KMS-11 (cell line): ENCODE results near the gene ICAM4.

Experiments
- H2AFZ ChIP-seq: fragments of 200-600 bp; sonication (generic); 2 replicates; pipeline ENCODE4 v1.6.1; 2016; ENCODE audit warnings: antibody characterized with exemption, mixed run types, low read depth
- H3K27ac ChIP-seq: fragments of 200-600 bp; sonication (generic); 2 replicates; pipeline ENCODE4 v1.6.1; 2016; ENCODE audit warnings: mild to moderate bottlenecking, mixed run types
- H3K27me3 ChIP-seq: fragments of 200-600 bp; sonication (generic); 2 replicates; pipeline ENCODE4 v1.6.1; 2017; ENCODE audit warnings: mild to moderate bottlenecking, low read depth, mixed run types, moderate library complexity; ENCODE audit not compliant: insufficient read depth
- H3K36me3 ChIP-seq: fragments of 200-600 bp; sonication (generic); 2 replicates; pipeline ENCODE4 v1.6.1; 2017; ENCODE audit warnings: mild to moderate bottlenecking, mixed run types; ENCODE audit not compliant: insufficient read depth
- H3K4me1 ChIP-seq: fragments of 200-600 bp; sonication (generic); 2 replicates; pipeline ENCODE4 v1.6.1; 2016; ENCODE audit warnings: mild to moderate bottlenecking, low read depth, mixed run types; ENCODE audit not compliant: poor library complexity, severe bottlenecking
- H3K4me2 ChIP-seq: fragments of 200-600 bp; sonication (generic); 2 replicates; pipeline ENCODE4 v1.7.0; 2016; ENCODE audit warnings: mild to moderate bottlenecking, mixed run types
- H3K4me3 ChIP-seq: fragments of 200-600 bp; sonication (generic); IDR thresholded peaks from 2 replicates; pipeline ENCODE4 v1.6.1; 2017; ENCODE audit warnings: low read depth, low read length, mixed read lengths; ENCODE audit not compliant: insufficient read depth
- H3K79me2 ChIP-seq: fragments of 200-600 bp; sonication (generic); 2 replicates; pipeline ENCODE4 v1.6.1; 2016; ENCODE audit warnings: low read depth, mixed run types; ENCODE audit not compliant: insufficient read depth
- H3K9ac ChIP-seq: fragments of 200-600 bp; sonication (generic); 2 replicates; pipeline ENCODE4 v1.6.1; 2016; ENCODE audit warnings: mild to moderate bottlenecking, mixed run types
- H4K20me1 ChIP-seq: fragments of 200-600 bp; sonication (generic); 2 replicates; pipeline ENCODE4 v1.6.1; 2016; ENCODE audit warnings: mild to moderate bottlenecking, mixed run types; ENCODE audit not compliant: insufficient read depth
- CTCF ChIP-seq: fragments of 200-600 bp; sonication (generic); conservative IDR thresholded peaks from 2 replicates; pipeline ENCODE4 v1.6.1; 2017; ENCODE audit warnings: low read depth, mild to moderate bottlenecking, antibody characterized with exemption, low read length, moderate library complexity, mixed read lengths

ICAM4 gene

GRCh38 chr19:10256970-10257615 lies 29.7 kb upstream of the ICAM4 start:
- Histone ChIP-seq H3K27me3 (no peaks in the 10 kb centered on the region), H4K20me1 (no peaks in the 10 kb centered on the region), H3K36me3 (no peaks in the 10 kb centered on the region; the same call in 1 of the 2 replicates), H3K4me3 (no peak overlapping the region), H3K79me2 (peaks cover 26% of the 10 kb centered on the region; the same call in 1 of the 2 replicates), H3K4me1 (peaks cover 21% of the 10 kb centered on the region), H3K4me2 (no peak overlapping the region), H3K27ac (no peak overlapping the region), H2AFZ (no peak overlapping the region), H3K9ac (no peak overlapping the region)
- TF ChIP-seq CTCF: no peak

GRCh38 chr19:10258080-10258710 lies 28.6 kb upstream of the ICAM4 start:
- no peak overlapping the region for H2AFZ ChIP-seq
- no peaks in the 10 kb centered on the region; the same call in 1 of the 2 replicates for H3K36me3 ChIP-seq
- TF ChIP-seq CTCF: no peak
- H4K20me1 ChIP-seq: no peaks in the 10 kb centered on the region
- H3K4me3 ChIP-seq: no peak overlapping the region
- H3K79me2 ChIP-seq: peaks cover 15% of the 10 kb centered on the region; the same call in 1 of the 2 replicates
- no peak overlapping the region for H3K27ac ChIP-seq
- H3K27me3 ChIP-seq: no peaks in the 10 kb centered on the region
- peaks cover 16% of the 10 kb centered on the region for H3K4me1 ChIP-seq
- H3K9ac ChIP-seq: no peak overlapping the region
- no peak overlapping the region for H3K4me2 ChIP-seq

- Histone ChIP-seq H2AFZ (no peak overlapping the region), H3K27ac (no peak overlapping the region), H3K4me2 (no peak overlapping the region), H3K79me2 (peaks cover 5% of the 10 kb centered on the region; the same call in 1 of the 2 replicates), H3K4me1 (peaks cover 11% of the 10 kb centered on the region), H4K20me1 (no peaks in the 10 kb centered on the region), H3K4me3 (no peak overlapping the region), H3K9ac (no peak overlapping the region), H3K36me3 (no peaks in the 10 kb centered on the region; the same call in 1 of the 2 replicates), H3K27me3 (no peaks in the 10 kb centered on the region)
- TF ChIP-seq CTCF: peak; percentile 66
These were observed 27.4 kb upstream of the ICAM4 start for GRCh38 chr19:10259162-10259905.

- no peak overlapping the region for H2AFZ ChIP-seq
- H3K4me1 ChIP-seq: peaks cover 11% of the 10 kb centered on the region
- no peak overlapping the region for H3K27ac ChIP-seq
- no peak overlapping the region for H3K4me2 ChIP-seq
- no peaks in the 10 kb centered on the region for H3K27me3 ChIP-seq
- H3K9ac ChIP-seq: no peak overlapping the region
- no peaks in the 10 kb centered on the region for H3K79me2 ChIP-seq
- no peaks in the 10 kb centered on the region for H4K20me1 ChIP-seq
- no peak for TF ChIP-seq CTCF
- no peak overlapping the region for H3K4me3 ChIP-seq
- H3K36me3 ChIP-seq: no peaks in the 10 kb centered on the region; the same call in 1 of the 2 replicates
These were observed 26.6 kb upstream of the ICAM4 start for GRCh38 chr19:10260141-10260584.
